Right atrium auricular region (tissue), 2 donors: Measurements from ENCODE around the gene IL32. TPM values are rescaled to one million over a fixed set of nuclear protein-coding genes. Genes with fewer than 3 reads are reported as not detected.

ENCODE experiments used
- DNase-seq: peaks from one replicate; pipeline ENCODE4 v3.0.0-alpha.2; 2019; ENCODE audit warnings: low spot score
- H3K27ac ChIP-seq, 2 donors: fragments of 200-600 bp; sonication (generic); 1 replicate in 1 of 2; 2 replicates in 1 of 2; pipeline ENCODE4 v1.5.1; 2016 to 2019
- H3K27me3 ChIP-seq, 2 donors: fragments of 200-600 bp; sonication (generic); one replicate each; pipeline versions ENCODE4 v1.5.1 to v1.6.0; 2017 to 2019
- H3K36me3 ChIP-seq: fragments of 200-600 bp; sonication (generic); one replicate; pipeline ENCODE4 v1.5.1; 2016
- H3K4me1 ChIP-seq, 2 donors: fragments of 200-600 bp; sonication (generic); one replicate each; pipeline versions ENCODE4 v1.5.1 to v1.6.0; 2017 to 2019
- H3K4me3 ChIP-seq, 2 donors: fragments of 200-600 bp; sonication (generic); 1 replicate in 1 of 2; 2 replicates in 1 of 2; pipeline ENCODE4 v1.5.1; 2017 to 2019; ENCODE audit warnings: mild to moderate bottlenecking in 1 of 2, moderate library complexity in 1 of 2
- H3K9me3 ChIP-seq, 2 donors: fragments of 200-600 bp; sonication (generic); one replicate each; pipeline ENCODE4 v1.5.1; 2019
- total RNA-seq, 2 donors: library from RNA; depleted of rRNA; stranded (reverse); fragments of >200 nt; gene quantifications; one replicate each; pipeline ENCODE4 v1.1.0, GENCODE V29; 2016
- TF ChIP-seq, protein P1 (sequence below), 2 donors: fragments of 200-600 bp; sonication (generic); IDR thresholded peaks; one replicate each; pipeline ENCODE4 v1.5.1; 2019; ENCODE audit warnings: antibody characterized with exemption in 2 of 2

IL32 gene
- total RNA-seq, 2 donors from 2014 or later: 52.9 to 56.0 TPM

DNA sequence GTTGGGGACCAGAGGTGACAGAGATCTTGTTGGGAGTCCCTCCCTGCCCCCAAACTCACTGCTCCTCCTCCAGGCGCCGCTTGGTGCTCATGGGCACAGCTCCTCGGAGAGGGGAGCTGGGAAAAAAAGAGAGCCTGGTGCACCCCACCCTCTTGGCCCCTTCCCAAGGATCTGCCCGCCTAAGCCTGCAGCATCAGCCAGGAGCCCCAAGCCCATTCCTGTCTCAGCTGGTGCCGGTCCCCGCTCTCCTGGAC is 42.1 kb upstream of the IL32 start:
- peak overlapping the region; percentile 95 to 99 for H3K27ac ChIP-seq
- peaks cover 0 to 51% of the 10 kb centered on the region in 2 donors for H3K4me1 ChIP-seq
- TF ChIP-seq, protein P1, sequence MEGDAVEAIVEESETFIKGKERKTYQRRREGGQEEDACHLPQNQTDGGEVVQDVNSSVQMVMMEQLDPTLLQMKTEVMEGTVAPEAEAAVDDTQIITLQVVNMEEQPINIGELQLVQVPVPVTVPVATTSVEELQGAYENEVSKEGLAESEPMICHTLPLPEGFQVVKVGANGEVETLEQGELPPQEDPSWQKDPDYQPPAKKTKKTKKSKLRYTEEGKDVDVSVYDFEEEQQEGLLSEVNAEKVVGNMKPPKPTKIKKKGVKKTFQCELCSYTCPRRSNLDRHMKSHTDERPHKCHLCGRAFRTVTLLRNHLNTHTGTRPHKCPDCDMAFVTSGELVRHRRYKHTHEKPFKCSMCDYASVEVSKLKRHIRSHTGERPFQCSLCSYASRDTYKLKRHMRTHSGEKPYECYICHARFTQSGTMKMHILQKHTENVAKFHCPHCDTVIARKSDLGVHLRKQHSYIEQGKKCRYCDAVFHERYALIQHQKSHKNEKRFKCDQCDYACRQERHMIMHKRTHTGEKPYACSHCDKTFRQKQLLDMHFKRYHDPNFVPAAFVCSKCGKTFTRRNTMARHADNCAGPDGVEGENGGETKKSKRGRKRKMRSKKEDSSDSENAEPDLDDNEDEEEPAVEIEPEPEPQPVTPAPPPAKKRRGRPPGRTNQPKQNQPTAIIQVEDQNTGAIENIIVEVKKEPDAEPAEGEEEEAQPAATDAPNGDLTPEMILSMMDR (IDR thresholded peaks at IDR 0.05): no peak
- peak overlapping the region; percentile 46 to 74 for H3K4me3 ChIP-seq
- no peak for DNase-seq
- H3K36me3 ChIP-seq: peaks cover 13% of the 10 kb centered on the region
- peaks cover 0 to 2% of the 10 kb centered on the region in 2 donors for H3K27me3 ChIP-seq
- no peaks in the 10 kb centered on the region for H3K9me3 ChIP-seq

DNA sequence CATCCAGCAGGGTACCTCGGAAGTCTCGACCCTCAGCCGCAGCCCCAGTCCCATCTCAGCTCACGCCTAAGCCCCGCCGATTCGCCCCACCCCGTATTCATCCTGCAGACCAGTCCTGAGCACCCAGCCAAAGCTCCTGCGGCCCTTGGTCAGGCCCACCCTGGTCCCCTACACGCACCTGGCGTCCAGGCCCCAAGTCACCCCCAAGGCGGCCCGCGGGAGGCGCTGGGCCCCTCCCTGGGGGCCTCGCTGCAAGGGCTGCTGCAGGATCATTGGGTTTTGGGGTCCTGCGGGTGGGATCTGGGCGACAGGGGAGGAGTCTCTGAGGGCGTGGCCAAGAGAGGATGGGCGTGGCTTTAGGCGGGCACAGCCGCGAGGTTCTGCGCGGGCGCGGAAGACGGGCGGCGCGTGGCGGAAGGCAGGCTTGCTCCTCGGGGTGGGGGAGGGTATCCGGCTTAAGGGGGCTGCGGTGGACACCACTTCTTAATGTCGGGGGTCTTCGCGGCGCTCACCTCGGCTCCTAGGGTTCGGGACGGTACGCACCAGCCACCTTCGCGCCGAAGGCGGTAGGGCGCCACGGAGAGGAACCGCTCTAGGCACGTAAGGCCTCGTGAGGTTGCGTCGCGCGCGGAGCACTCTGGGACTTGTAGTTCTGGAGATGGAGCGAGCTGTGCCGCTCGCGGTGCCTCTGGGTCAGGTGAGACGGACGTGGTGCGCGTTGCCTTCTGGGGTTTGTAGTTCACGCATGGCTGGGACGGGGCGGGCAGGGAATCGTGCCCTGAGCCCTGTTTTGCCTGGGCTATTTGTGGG is 41.6 kb upstream of the IL32 start, which contains the start of the genes HCFC1R1 and THOC6:
TSS of gene HCFC1R1 (minus strand) at position 274 of the 810 bp plus-strand sequence. CDS start at position 273, 1 bp downstream.
TSS of gene THOC6 (plus strand) at position 367 of the 810 bp plus-strand sequence. CDS start at position 659, 292 bp downstream.
- H3K27ac ChIP-seq: peak within 1 kb of the TSS; percentile 95 to 99
- H3K36me3 ChIP-seq: peaks cover 13% of the 10 kb centered on the region
- peak within 1 kb of the TSS; percentile 46 to 74 for H3K4me3 ChIP-seq
- H3K9me3 ChIP-seq: no peaks in the 10 kb centered on the region
- no peaks in the 10 kb centered on the region for H3K27me3 ChIP-seq
- TF ChIP-seq, protein P1 (IDR thresholded peaks at IDR 0.05): peak in 1 of 2 donors; percentile 14
- DNase-seq: peak; percentile 99
- H3K4me1 ChIP-seq: peaks cover 0 to 55% of the 10 kb centered on the region in 2 donors

DNA sequence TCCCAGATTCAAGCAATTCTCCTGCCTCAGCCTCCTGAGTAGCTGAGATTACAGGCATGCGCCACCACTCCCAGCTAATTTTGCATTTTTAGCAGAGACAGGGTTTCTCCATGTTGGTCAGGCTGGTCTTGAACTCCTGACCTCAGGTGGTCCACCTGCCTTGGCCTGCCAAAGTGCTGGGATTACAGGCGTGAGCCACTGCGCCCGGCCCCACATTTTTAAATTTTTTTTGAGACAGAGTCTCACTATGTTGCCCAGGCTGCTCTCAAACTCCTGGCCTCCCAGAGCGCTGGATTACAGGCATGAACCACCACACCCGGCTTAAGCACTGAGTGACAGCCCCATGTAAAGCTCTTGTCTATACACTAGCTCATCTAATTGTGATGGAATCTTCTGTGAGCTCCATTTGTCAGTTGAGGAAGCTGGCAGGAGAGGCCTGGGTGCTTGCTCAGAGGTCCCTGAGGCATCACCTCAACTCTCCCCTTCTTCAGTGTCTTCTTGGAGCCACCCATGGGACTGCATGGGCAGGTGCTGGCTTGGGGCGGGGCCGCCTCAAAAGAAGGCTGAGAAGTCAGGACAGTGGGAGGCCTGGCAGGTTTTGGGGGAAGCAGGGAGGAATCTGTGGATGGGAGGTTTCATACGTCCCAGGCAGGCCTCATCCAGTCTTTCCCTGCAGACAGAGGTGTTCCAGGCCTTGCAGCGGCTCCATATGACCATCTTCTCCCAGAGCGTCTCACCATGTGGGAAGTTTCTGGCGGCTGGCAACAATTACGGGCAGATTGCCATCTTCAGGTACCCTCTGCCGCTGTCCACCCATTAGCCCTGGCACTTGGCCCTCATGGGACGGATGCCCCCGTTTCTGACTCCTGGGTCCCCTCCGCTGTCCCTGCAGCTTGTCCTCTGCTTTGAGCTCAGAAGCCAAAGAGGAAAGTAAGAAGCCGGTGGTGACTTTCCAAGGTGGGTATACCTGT is 40.1 kb upstream of the IL32 start:
- no peak for DNase-seq
- TF ChIP-seq, protein P1 (IDR thresholded peaks at IDR 0.05): no peak
- H3K4me1 ChIP-seq: peaks cover 0 to 57% of the 10 kb centered on the region in 2 donors
- H3K9me3 ChIP-seq: no peaks in the 10 kb centered on the region
- H3K27ac ChIP-seq: no peak overlapping the region
- H3K36me3 ChIP-seq: peaks cover 13% of the 10 kb centered on the region
- peaks cover 3 to 4% of the 10 kb centered on the region in 2 donors for H3K27me3 ChIP-seq
- no peak overlapping the region for H3K4me3 ChIP-seq

DNA sequence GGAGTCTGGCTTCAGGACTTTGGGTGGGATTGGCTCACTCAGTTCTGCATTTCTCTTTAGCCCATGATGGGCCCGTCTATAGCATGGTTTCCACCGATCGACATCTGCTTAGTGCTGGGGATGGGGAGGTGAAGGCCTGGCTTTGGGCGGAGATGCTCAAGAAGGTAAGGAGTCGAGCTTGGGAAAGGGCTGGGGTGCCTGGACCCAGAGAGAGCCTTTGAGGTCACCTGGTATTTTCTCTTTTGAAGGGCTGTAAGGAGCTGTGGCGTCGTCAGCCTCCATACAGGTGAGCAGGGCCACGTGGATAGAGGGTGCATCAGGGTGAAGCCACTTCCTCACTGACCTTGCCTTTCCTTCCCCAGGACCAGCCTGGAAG is 39.4 kb upstream of the IL32 start:
- DNase-seq: no peak
- Histone ChIP-seq H3K36me3 (peaks cover 13% of the 10 kb centered on the region), H3K27ac (no peak overlapping the region), H3K4me3 (no peak overlapping the region), H3K4me1 (peaks cover 0 to 52% of the 10 kb centered on the region in 2 donors), H3K27me3 (peaks cover 4 to 7% of the 10 kb centered on the region in 2 donors), H3K9me3 (no peaks in the 10 kb centered on the region)
- TF ChIP-seq, protein P1 (IDR thresholded peaks at IDR 0.05): no peak

DNA sequence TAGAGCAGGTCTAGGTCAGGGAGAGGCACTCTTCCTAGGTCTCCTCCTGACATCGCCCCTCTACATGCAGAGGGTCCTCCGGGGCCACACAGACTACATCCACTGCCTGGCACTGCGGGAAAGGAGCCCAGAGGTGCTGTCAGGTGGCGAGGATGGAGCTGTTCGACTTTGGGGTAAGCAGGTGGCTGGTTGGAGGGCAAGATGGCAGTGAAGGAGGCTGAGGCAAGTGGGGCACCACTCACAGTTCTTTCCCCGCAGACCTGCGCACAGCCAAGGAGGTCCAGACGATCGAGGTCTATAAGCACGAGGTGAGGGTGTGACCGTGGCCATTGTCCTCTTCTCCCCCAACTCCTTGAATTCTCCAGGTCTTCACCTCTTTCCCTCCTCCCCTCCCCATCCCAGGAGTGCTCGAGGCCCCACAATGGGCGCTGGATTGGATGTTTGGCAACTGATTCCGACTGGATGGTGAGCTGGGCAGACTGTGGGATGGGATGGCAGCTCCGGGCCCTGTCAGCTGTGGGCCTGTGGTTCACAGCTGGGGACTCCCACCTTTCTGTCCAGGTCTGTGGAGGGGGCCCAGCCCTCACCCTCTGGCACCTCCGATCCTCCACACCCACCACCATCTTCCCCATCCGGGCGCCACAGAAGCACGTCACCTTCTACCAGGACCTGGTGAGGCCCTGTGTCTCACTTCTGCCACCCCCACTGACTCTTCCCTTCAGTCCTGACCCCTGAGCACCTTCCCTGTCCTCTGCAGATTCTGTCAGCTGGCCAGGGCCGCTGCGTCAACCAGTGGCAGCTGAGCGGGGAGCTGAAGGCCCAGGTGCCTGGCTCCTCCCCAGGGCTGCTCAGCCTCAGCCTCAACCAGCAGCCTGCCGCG is 38.6 kb upstream of the IL32 start:
- no peaks in the 10 kb centered on the region for H3K9me3 ChIP-seq
- H3K4me3 ChIP-seq: no peak overlapping the region
- peaks cover 4 to 7% of the 10 kb centered on the region in 2 donors for H3K27me3 ChIP-seq
- DNase-seq: no peak
- H3K4me1 ChIP-seq: peaks cover 0 to 43% of the 10 kb centered on the region in 2 donors
- peaks cover 13% of the 10 kb centered on the region for H3K36me3 ChIP-seq
- TF ChIP-seq, protein P1 (IDR thresholded peaks at IDR 0.05): no peak
- no peak overlapping the region for H3K27ac ChIP-seq
